K562 (cell line): ENCODE measurements around the gene HIVEP3. TPM values are rescaled to one million over a fixed set of nuclear protein-coding genes. Genes with fewer than 3 reads are reported as not detected.

ENCODE experiments used
- CEBPG ChIP-seq, 3 experiments: fragments of 200-800 bp in 1 of 3; sonication (Bioruptor generic) in 1 of 3; sonication (generic) in 1 of 3; formaldehyde crosslinking in 1 of 3; IDR thresholded peaks in 2 of 3; conservative IDR thresholded peaks in 1 of 3; 2 replicates each; pipeline versions ENCODE4 v1.6.1 to v1.8.0; 2016 to 2022; ENCODE audit warnings: missing compliant biosample characterization in 2 of 3, missing genetic modification characterization in 2 of 3, mild to moderate bottlenecking in 1 of 3, missing genetic modification reagents in 1 of 3
- CREM ChIP-seq: IDR thresholded peaks from 2 replicates; pipeline ENCODE4 v1.6.1; 2014; ENCODE audit warnings: antibody characterized with exemption, low read depth
- ETS2 ChIP-seq: IDR thresholded peaks from 2 replicates; pipeline ENCODE4 v1.6.1; 2016; ENCODE audit warnings: borderline replicate concordance, missing genetic modification characterization, mild to moderate bottlenecking, moderate library complexity, missing compliant biosample characterization; ENCODE audit not compliant: poor library complexity, severe bottlenecking
- MEIS2 ChIP-seq: fragments of 450-650 bp; IDR thresholded peaks from 2 replicates; pipeline ENCODE4 v1.6.1; 2014; ENCODE audit warnings: mild to moderate bottlenecking; ENCODE audit not compliant: partially characterized antibody
- NR2C2 ChIP-seq, 2 experiments: fragments of 200-800 bp in 1 of 2; sonication (Bioruptor generic) in 1 of 2; sonication (generic) in 1 of 2; formaldehyde crosslinking in 1 of 2; IDR thresholded peaks; 2 replicates each; pipeline versions ENCODE4 v1.6.1 to v1.8.0; 2016 to 2022; ENCODE audit warnings: mild to moderate bottlenecking in 1 of 2, missing compliant biosample characterization in 1 of 2, missing genetic modification characterization in 1 of 2, missing genetic modification reagents in 1 of 2
- RAD21 ChIP-seq, 2 experiments: fragments of 250-450 bp in 1 of 2; fragments of 450-650 bp in 1 of 2; sonication (Bioruptor Pico) in 1 of 2; formaldehyde crosslinking in 1 of 2; IDR thresholded peaks in 1 of 2; conservative IDR thresholded peaks in 1 of 2; 2 replicates each; pipeline versions ENCODE4 v1.4.0 to v1.8.0; 2020 to 2022; ENCODE audit warnings: mild to moderate bottlenecking in 2 of 2, moderate library complexity in 1 of 2
- SP2 ChIP-seq: IDR thresholded peaks from 2 replicates; pipeline ENCODE4 v1.6.1; 2011; ENCODE audit warnings: mild to moderate bottlenecking, low read depth, low read length, moderate library complexity; ENCODE audit not compliant: poor library complexity, severe bottlenecking; ENCODE audit errors: extremely low read depth
- TCFL5 ChIP-seq: fragments of 250-450 bp; sonication (Bioruptor Pico); conservative IDR thresholded peaks from 2 replicates; pipeline ENCODE4 v1.6.1; 2021; ENCODE audit warnings: mild to moderate bottlenecking, moderate library complexity, matching md5 sums
- TFAM ChIP-seq: fragments of 250-450 bp; sonication (Bioruptor Pico); conservative IDR thresholded peaks from 2 replicates; pipeline ENCODE4 v1.5.0; 2021; ENCODE audit warnings: mild to moderate bottlenecking, moderate library complexity
- ZNF507 ChIP-seq: conservative IDR thresholded peaks from 2 replicates; pipeline ENCODE4 v1.6.1; 2017; ENCODE audit warnings: missing genetic modification characterization, missing compliant biosample characterization
- ZNF589 ChIP-seq: fragments of 200-800 bp; sonication (Bioruptor generic); IDR thresholded peaks from 2 replicates; pipeline ENCODE4 v1.6.1; 2016; ENCODE audit warnings: low read depth, missing genetic modification characterization, missing compliant biosample characterization
- ZNF780A ChIP-seq: fragments of 250-450 bp; sonication (Bioruptor Pico); IDR thresholded peaks from 2 replicates; pipeline ENCODE4 v1.5.0; 2021; ENCODE audit warnings: mild to moderate bottlenecking
- polyA plus RNA-seq, 8 experiments: library from polyadenylated mRNA; depleted of rRNA in 4 of 8; stranded (reverse) in 5 of 8; unstranded in 3 of 8; fragments of >200 nt; fragmentation: Nextera tagmentation in 2 of 8; fragmentation: Illumina TruSeq in 1 of 8; extraction: Ambion mirVana in 2 of 8; extraction: Trizol in 1 of 8; gene quantifications; 2 replicates each; pipeline versions ENCODE4 v1.2.1 to v1.2.3, GENCODE V29; 2011 to 2014; ENCODE audit warnings: inconsistent platforms in 1 of 8, missing spikeins in 1 of 8
- total RNA-seq, 7 experiments: library from RNA; depleted of rRNA in 6 of 7; stranded (reverse); fragments of >200 nt in 6 of 7; fragmentation: Illumina TruSeq in 2 of 7; extraction: Trizol in 2 of 7; gene quantifications; 2 replicates each; pipeline versions ENCODE4 v1.2.1 to v1.2.3, GENCODE V29; 2011 to 2021; ENCODE audit warnings: low replicate concordance in 1 of 7
- TF ChIP-seq, protein P1 (sequence below), 2 experiments: IDR thresholded peaks in 1 of 2; conservative IDR thresholded peaks in 1 of 2; 2 replicates each; pipeline ENCODE4 v1.6.1; 2016; ENCODE audit warnings: low read depth in 2 of 2, mild to moderate bottlenecking in 1 of 2, missing compliant biosample characterization in 1 of 2, missing genetic modification characterization in 1 of 2, moderate library complexity in 1 of 2
- TF ChIP-seq, protein P2 (sequence below): fragments of 250-450 bp; sonication (Bioruptor Pico); IDR thresholded peaks from 2 replicates; pipeline ENCODE4 v1.8.0; 2021; ENCODE audit warnings: mild to moderate bottlenecking, moderate library complexity
- TF ChIP-seq, protein P3 (sequence below), 2 experiments: fragments of 200-800 bp in 1 of 2; sonication (Bioruptor generic) in 1 of 2; sonication (generic) in 1 of 2; formaldehyde crosslinking in 1 of 2; IDR thresholded peaks in 1 of 2; conservative IDR thresholded peaks in 1 of 2; 2 replicates each; pipeline versions ENCODE4 v1.5.0 to v1.6.1; 2016 to 2020; ENCODE audit warnings: missing compliant biosample characterization in 1 of 2, missing genetic modification characterization in 1 of 2, missing genetic modification reagents in 1 of 2
- TF ChIP-seq, protein P4 (sequence below), 3 experiments: IDR thresholded peaks in 2 of 3; conservative IDR thresholded peaks in 1 of 3; 2 replicates each; pipeline ENCODE4 v1.5.1; 2011 to 2012; ENCODE audit warnings: low read length in 3 of 3, mild to moderate bottlenecking in 3 of 3, control low read depth in 2 of 3, improper control_type of control experiment in 1 of 3, inconsistent platforms in 1 of 3, low read depth in 1 of 3, mixed read lengths in 1 of 3, moderate library complexity in 1 of 3; ENCODE audit not compliant: insufficient read depth in 2 of 3

HIVEP3 gene
- total and polyA plus RNA-seq, 9 of the 15 experiments (the other 6 are each of a cell fraction or from before 2014, with no cell fraction given), result 0.09 to 0.58 (median 0.34) TPM; not detected in 1

DNA sequence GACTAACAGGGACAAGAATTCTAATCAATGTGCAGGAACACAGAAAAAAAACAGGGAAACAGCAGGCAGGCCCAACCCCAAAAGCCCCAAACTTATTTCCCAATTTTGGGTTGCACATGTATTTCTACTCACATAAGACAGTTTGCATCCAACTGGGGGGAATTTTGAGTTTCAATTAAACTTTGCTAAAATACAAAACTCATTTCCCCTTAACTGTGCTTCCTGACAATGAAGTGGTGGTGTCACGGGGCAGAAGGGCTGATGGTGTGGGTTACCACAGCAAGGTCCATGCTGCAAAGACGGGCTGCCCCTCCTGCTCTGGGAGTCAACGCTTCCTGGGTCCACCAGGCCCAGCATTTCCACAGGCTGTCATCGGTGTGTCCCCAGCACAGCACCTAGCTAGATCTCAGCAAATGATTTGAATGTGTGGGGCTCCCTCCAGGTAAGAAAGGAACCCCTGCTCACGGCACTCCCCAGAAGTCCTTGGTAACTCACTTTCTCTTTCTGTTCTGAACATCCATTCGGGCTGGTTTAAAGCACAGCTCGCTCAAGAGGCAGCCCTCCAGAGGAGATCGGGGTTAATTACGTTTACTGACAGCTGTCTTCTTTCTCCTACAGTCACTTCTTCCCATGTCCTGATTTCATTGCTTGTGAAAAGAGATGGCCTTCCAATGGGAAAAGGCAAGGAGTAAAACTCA lies 27.4 kb downstream of the HIVEP3 start (continued):
- TF ChIP-seq, protein P1, sequence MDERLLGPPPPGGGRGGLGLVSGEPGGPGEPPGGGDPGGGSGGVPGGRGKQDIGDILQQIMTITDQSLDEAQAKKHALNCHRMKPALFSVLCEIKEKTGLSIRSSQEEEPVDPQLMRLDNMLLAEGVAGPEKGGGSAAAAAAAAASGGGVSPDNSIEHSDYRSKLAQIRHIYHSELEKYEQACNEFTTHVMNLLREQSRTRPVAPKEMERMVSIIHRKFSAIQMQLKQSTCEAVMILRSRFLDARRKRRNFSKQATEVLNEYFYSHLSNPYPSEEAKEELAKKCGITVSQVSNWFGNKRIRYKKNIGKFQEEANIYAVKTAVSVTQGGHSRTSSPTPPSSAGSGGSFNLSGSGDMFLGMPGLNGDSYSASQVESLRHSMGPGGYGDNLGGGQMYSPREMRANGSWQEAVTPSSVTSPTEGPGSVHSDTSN (CRISPR knock-in tag; IDR thresholded peaks at IDR 0.05; ENCODE audit: low read depth), result no peak
- TF ChIP-seq, protein P1 (tag; conservative IDR thresholded peaks at IDR 0.05; ENCODE audit: low read depth), result peak; percentile 49
- TF ChIP-seq MEIS2 (peak; percentile 38), SP2 (no peak), CREM (no peak), RAD21 (CRISPR knock-in tag; conservative IDR thresholded peaks at IDR 0.05 in 1 of 2, IDR thresholded peaks at IDR 0.05 in 1 of 2) (peak; percentile 19 to 30; a peak in 2 of 4 replicates), ZNF507 (no peak), CEBPG (CRISPR knock-in tag; IDR thresholded peaks at IDR 0.05) (no peak), CEBPG (tag; conservative IDR thresholded peaks at IDR 0.05 in 1 of 2, IDR thresholded peaks at IDR 0.05 in 1 of 2) (peak in 1 of 2 experiments; percentile 46; a peak in 1 of 4 replicates), NR2C2 (CRISPR knock-in tag; IDR thresholded peaks at IDR 0.05) (no peak), NR2C2 (tag; IDR thresholded peaks at IDR 0.05) (peak; percentile 63; the same call in 1 of the 2 replicates), ETS2 (tag) (no peak), TCFL5 (CRISPR knock-in tag) (0 out of 2 replicates have a peak, but pooled peaks have one; percentile 27), ZNF589 (CRISPR knock-in tag) (0 out of 2 replicates have a peak, but pooled peaks have one; percentile 1), ZNF780A (CRISPR knock-in tag) (no peak), TFAM (no peak)
- TF ChIP-seq, protein P2, sequence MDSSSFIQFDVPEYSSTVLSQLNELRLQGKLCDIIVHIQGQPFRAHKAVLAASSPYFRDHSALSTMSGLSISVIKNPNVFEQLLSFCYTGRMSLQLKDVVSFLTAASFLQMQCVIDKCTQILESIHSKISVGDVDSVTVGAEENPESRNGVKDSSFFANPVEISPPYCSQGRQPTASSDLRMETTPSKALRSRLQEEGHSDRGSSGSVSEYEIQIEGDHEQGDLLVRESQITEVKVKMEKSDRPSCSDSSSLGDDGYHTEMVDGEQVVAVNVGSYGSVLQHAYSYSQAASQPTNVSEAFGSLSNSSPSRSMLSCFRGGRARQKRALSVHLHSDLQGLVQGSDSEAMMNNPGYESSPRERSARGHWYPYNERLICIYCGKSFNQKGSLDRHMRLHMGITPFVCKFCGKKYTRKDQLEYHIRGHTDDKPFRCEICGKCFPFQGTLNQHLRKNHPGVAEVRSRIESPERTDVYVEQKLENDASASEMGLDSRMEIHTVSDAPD, result no peak
- TF ChIP-seq, protein P3, sequence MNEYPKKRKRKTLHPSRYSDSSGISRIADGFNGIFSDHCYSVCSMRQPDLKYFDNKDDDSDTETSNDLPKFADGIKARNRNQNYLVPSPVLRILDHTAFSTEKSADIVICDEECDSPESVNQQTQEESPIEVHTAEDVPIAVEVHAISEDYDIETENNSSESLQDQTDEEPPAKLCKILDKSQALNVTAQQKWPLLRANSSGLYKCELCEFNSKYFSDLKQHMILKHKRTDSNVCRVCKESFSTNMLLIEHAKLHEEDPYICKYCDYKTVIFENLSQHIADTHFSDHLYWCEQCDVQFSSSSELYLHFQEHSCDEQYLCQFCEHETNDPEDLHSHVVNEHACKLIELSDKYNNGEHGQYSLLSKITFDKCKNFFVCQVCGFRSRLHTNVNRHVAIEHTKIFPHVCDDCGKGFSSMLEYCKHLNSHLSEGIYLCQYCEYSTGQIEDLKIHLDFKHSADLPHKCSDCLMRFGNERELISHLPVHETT (CRISPR knock-in tag; conservative IDR thresholded peaks at IDR 0.05 in 1 of 2, IDR thresholded peaks at IDR 0.05 in 1 of 2), result peak in 1 of 2 experiments; percentile 68; a peak in 1 of 4 replicates
- TF ChIP-seq, protein P4, sequence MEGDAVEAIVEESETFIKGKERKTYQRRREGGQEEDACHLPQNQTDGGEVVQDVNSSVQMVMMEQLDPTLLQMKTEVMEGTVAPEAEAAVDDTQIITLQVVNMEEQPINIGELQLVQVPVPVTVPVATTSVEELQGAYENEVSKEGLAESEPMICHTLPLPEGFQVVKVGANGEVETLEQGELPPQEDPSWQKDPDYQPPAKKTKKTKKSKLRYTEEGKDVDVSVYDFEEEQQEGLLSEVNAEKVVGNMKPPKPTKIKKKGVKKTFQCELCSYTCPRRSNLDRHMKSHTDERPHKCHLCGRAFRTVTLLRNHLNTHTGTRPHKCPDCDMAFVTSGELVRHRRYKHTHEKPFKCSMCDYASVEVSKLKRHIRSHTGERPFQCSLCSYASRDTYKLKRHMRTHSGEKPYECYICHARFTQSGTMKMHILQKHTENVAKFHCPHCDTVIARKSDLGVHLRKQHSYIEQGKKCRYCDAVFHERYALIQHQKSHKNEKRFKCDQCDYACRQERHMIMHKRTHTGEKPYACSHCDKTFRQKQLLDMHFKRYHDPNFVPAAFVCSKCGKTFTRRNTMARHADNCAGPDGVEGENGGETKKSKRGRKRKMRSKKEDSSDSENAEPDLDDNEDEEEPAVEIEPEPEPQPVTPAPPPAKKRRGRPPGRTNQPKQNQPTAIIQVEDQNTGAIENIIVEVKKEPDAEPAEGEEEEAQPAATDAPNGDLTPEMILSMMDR (IDR thresholded peaks at IDR 0.05 in 2 of 3, conservative IDR thresholded peaks at IDR 0.05 in 1 of 3; ENCODE audit: insufficient read depth in 2 of 3, low read depth in 1 of 3, low read length in 3 of 3), result peak in 2 of 3 experiments; percentile 14 to 31; a peak in 1 of 6 replicates
